ENCODE results near the gene RNF207. TPM values are rescaled to one million over a fixed set of nuclear protein-coding genes. Genes with fewer than 3 reads are reported as not detected.

Gene RNF207
- total and polyA plus RNA-seq, 5 donors, result 33.7 to 97.4 (median 55.2) TPM

DNA sequence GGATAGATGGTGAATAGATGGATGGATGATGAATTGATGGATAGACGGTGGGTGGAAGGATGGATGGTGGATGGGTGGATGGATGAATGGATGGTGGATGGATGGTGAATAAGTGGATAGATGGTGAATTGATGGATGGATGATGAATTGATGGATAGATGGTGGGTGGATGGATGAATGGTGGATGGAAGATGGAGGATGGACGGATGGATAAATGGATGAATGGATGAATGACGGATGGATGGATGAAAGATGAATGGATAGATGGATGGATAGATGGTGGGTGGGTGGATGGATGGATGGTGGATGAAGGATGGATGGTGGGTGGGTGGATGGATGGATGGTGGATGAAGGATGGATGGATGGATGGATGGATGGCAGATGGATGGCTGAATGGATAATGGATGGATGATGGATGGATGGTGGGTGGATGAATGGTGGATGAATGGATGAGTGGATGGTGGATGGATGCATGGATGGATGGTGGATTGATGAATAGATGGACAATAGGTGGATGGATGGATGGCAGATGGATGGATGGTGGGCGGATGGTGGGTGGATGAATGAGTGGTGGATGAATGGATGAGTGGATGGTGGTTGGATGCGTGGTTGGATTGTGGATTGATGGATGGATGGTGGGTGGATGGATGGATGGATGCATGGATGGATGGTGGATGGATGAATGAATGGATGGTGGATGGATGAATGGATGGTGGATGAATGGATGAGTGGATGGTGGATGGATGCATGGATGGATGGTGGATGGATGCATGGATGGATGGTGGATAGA is 31.1 kb upstream of the RNF207 start:
- intact Hi-C loops (cut with DNase I), result loop anchor here in 2 of 4 donors (10.0 kb wide), 1 partner anchor 120 kb away; no protein-coding TSS in a partner anchor
- Histone ChIP-seq H3K9me3 (ENCODE audit: control insufficient read depth, low read length) (no peaks in the 10 kb centered on the region), H3K4me3 (ENCODE audit: low read length) (no peak overlapping the region), H3K4me1 (ENCODE audit: control insufficient read depth, insufficient read depth, low read length) (no peaks in the 10 kb centered on the region), H3K27ac (ENCODE audit: low read length) (no peak overlapping the region), H3K27me3 (ENCODE audit: control insufficient read depth, insufficient read depth) (no peaks in the 10 kb centered on the region)
- DNase-seq, result no peak
- 92% methylated on average over 5 of the region's 5 CpGs for WGBS
- ATAC-seq, result no peak

DNA sequence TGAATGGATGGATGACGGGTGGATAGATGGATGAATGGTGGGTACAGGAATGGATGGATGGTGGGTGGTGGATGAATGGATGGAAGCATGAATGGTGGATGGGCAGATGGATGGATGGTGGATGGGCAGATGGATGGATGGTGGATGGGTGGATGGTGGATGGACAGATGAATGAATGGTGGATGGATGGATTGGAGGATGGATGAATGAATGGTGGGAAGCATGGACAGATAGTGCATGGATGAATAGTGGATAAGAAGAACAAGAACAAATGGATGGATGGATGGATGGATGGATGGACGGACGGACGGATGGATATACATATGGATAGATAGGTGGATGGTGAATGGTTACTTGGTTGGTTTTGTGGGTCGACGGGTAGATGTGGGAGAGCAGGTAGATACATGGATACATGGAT is 30.5 kb upstream of the RNF207 start:
- intact Hi-C loops (cut with DNase I), result loop anchor here in 2 of 4 donors (10.0 kb wide), 1 partner anchor 121 kb away; no protein-coding TSS in a partner anchor
- no peak overlapping the region for H3K4me3 ChIP-seq (ENCODE audit: low read length)
- ATAC-seq, result no peak
- no peaks in the 10 kb centered on the region for H3K9me3 ChIP-seq (ENCODE audit: control insufficient read depth, low read length)
- H3K27ac ChIP-seq (ENCODE audit: low read length), result no peak overlapping the region
- H3K4me1 ChIP-seq (ENCODE audit: control insufficient read depth, insufficient read depth, low read length), result no peaks in the 10 kb centered on the region
- H3K27me3 ChIP-seq (ENCODE audit: control insufficient read depth, insufficient read depth), result no peaks in the 10 kb centered on the region
- DNase-seq, result no peak
- 94% methylated on average over 6 of the region's 6 CpGs for WGBS

DNA sequence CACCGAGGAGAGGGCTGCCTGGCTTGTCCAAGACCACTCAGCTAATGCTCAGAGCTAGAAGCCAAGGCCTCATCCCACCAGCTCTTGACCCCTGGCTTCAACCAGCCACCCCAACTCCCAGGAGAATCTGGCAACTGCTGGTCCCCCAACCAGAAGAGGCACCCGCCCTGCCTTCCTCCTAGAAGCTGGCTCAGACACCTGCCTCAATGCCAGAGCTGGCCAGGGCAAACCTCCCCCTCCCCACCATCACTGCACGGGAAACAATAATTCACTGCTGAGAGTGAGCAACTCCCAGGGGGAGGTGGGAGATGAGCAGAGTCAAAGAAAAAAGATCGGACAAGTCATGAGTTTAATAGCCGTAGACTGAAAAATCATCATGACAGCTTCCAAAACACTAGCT is 29.1 kb upstream of the RNF207 start:
- no peaks in the 10 kb centered on the region for H3K4me1 ChIP-seq (ENCODE audit: control insufficient read depth, insufficient read depth, low read length)
- no peak overlapping the region for H3K27ac ChIP-seq (ENCODE audit: low read length)
- intact Hi-C loops (cut with DNase I), result loop anchor here in 2 of 4 donors (10.0 kb wide), 1 partner anchor 122 kb away; no protein-coding TSS in a partner anchor
- H3K4me3 ChIP-seq (ENCODE audit: low read length), result no peak overlapping the region
- no peaks in the 10 kb centered on the region for H3K9me3 ChIP-seq (ENCODE audit: control insufficient read depth, low read length)
- no peak for DNase-seq
- WGBS, result 70% methylated on average over 5 of the region's 5 CpGs
- no peak for ATAC-seq
- no peaks in the 10 kb centered on the region for H3K27me3 ChIP-seq (ENCODE audit: control insufficient read depth, insufficient read depth)

DNA sequence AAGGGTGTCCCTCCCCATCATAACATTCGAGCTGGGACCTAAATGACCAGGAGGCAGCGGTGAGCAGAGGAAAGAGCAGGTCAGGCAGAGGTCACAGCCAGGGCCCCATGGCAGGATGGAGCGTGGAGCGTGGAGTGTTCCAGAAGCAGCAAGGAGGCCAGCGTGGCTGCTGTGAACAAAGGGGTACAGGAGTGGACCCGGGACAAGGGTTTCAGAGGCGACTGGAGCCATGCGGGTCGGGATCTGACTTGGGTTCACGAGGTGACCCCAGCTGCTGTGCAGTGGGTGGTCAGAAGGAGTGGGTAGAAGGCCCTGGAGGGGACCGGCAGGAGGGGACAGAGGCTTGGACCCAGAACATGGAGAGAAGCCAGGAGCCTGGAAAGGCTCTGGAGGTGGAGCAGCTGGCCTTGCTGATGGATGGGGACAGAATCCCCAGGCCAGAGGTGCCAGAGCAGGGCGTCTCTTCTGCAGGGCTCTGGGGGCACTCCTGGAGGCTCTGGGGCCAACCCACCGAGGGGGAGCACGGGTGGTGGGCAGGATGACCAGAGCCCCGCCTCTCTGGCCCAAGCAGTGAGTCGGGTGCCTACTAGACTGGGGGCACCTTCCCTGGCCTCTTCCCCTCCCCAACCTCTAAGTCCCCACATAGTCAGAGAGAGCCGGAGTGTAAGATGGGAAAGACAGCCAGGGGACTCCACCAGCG is 28.1 kb upstream of the RNF207 start:
- 73% methylated on average over 18 of the region's 18 CpGs for WGBS
- no peak for DNase-seq

DNA sequence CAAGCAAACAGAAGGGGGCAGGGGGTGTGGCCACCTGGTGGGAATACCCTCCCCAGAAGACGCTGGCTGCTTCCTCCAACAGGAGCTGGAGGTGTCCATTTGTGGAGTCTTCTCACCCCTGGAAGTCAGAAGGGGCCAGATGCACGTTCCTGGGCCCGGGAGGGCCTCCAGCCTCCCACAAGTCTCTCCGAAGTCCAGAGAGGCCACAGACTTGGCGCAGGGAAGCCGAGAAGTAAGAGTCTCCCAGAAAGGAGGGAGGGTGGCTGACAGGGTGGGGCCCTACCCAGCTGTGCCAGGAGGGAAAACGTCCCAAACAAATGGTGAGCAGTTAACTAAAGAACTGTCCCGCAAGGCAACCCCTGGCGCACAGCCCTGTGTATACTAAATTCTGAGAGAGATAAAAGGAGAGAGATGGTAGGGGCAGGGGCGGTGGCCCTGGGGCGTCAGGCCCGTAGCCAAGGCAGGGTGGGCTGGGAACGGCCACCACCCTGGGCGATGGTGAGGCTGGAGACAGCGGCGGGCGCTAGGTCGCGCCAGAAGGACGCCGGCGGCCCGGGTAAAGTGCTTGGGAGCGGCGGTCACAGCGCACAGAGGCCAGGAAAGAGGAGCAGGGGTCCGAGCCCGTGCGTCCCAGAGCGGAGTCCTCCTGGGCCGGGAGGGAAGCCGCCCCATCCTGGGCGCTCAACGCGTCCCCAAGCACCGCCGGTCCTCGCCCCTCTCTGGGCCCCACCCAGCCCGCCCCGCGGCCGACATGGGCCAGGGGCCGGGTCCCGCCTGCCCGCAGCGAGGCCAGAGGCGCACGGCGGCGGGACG is 27.0 kb upstream of the RNF207 start:
- WGBS, result 3% methylated on average over 51 of the region's 51 CpGs
- intact Hi-C loops (cut with DNase I), result loop anchor here in 2 of 4 donors (10.0 kb wide), 1 partner anchor 124 kb away; no protein-coding TSS in a partner anchor
- no peaks in the 10 kb centered on the region for H3K27me3 ChIP-seq (ENCODE audit: control insufficient read depth, insufficient read depth)

More for the DNA sequence above, 28.1 kb upstream of the RNF207 start:
- Histone ChIP-seq H3K27me3 (ENCODE audit: control insufficient read depth, insufficient read depth) (no peaks in the 10 kb centered on the region), H3K4me1 (ENCODE audit: control insufficient read depth, insufficient read depth, low read length) (no peaks in the 10 kb centered on the region), H3K27ac (ENCODE audit: low read length) (no peak overlapping the region), H3K9me3 (ENCODE audit: control insufficient read depth, low read length) (no peaks in the 10 kb centered on the region), H3K4me3 (ENCODE audit: low read length) (no peak overlapping the region)
- no peak for ATAC-seq
- intact Hi-C loops (cut with DNase I), result loop anchor here in 2 of 4 donors (10.0 kb wide), 1 partner anchor 123 kb away; no protein-coding TSS in a partner anchor

DNA sequence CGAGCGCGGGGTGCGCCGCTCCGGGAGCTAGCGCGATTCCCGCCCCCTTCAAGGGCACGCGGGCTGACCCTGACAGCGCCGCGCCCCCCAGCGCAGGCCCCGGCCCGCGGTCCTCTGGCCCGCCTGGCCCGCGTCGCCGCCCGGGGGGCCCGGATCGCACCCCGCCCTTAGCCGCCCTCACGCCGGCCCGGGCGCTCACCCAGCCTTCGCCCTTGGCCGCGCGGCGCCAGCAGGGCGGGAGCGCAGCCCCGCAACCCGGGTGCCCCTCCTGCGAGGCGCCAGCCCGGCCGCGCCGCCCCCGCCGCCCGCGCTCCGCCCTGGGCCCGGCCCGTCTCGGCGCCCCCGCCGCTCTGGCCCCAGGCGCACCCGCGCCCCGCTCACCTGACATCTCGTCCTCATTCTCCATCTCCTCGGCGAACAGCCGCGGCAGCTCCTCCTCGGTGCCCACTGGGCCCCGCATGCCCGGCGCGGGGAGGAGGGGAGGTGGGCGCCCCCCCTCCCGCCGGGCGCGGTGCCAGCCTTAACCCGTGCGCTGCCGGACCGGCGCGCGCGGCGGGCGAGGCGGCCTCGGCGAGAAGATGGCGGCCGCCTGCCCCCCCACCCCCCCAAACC is 26.2 kb upstream of the RNF207 start:
- intact Hi-C loops (cut with DNase I), result loop anchor here in 2 of 4 donors (10.0 kb wide), 1 partner anchor 125 kb away; no protein-coding TSS in a partner anchor
- peak overlapping the region; percentile 37 for H3K4me3 ChIP-seq (ENCODE audit: low read length)
- ATAC-seq, result no peak

More for the DNA sequence above, 27.0 kb upstream of the RNF207 start:
- ATAC-seq (peak in 1 of 2 donors; percentile 7), DNase-seq (no peak)
- Histone ChIP-seq H3K9me3 (ENCODE audit: control insufficient read depth, low read length) (no peaks in the 10 kb centered on the region), H3K4me1 (ENCODE audit: control insufficient read depth, insufficient read depth, low read length) (no peaks in the 10 kb centered on the region), H3K4me3 (ENCODE audit: low read length) (peak overlapping the region; percentile 37), H3K27ac (ENCODE audit: low read length) (no peak overlapping the region)

DNA sequence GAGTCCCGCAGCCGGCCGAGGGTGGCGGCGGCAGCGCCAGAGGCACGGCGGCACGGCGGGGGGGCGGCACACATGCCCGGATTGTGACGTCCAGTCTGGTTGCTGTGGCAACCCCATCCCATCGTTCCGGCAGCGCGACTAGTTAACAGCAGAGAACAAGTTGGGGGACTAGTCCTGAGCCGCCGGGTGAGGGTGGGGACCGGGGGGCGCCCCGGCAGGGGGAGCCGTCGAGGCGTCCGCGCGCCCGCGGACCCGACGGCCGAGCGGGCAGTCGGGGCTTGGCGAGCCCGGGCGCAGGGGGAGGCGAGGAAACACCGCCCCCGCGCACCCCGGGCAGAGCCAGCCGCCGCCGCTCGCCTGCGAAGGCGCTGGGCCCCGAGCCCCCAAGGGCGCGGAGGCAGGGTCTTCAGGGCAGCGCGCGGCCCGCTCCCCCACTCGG is 25.6 kb upstream of the RNF207 start, which contains the start of gene CHD5:
Gene CHD5, minus strand, starts transcription at position 54 of the 439 bp plus-strand sequence. CDS start 298 bp downstream, outside the sequence.
- peak within 1 kb of the TSS; percentile 37 for H3K4me3 ChIP-seq (ENCODE audit: low read length)
- H3K27me3 ChIP-seq (ENCODE audit: control insufficient read depth, insufficient read depth), result no peaks in the 10 kb centered on the region
- ATAC-seq, result no peak
- no peak within 1 kb of the TSS for H3K27ac ChIP-seq (ENCODE audit: low read length)
- H3K4me1 ChIP-seq (ENCODE audit: control insufficient read depth, insufficient read depth, low read length), result no peaks in the 10 kb centered on the region
- intact Hi-C loops (cut with DNase I), result no loop called here
- WGBS, result 2% methylated on average over 57 of the region's 57 CpGs
- DNase-seq, result peak in 1 of 3 donors; percentile 62
- no peaks in the 10 kb centered on the region for H3K9me3 ChIP-seq (ENCODE audit: control insufficient read depth, low read length)

More for the DNA sequence above, 26.2 kb upstream of the RNF207 start:
- WGBS, result under 1% methylated on average over 90 of the region's 92 CpGs
- no peaks in the 10 kb centered on the region for H3K27me3 ChIP-seq (ENCODE audit: control insufficient read depth, insufficient read depth)
- no peak overlapping the region for H3K27ac ChIP-seq (ENCODE audit: low read length)
- no peaks in the 10 kb centered on the region for H3K4me1 ChIP-seq (ENCODE audit: control insufficient read depth, insufficient read depth, low read length)
- H3K9me3 ChIP-seq (ENCODE audit: control insufficient read depth, low read length), result no peaks in the 10 kb centered on the region
- DNase-seq, result no peak

DNA sequence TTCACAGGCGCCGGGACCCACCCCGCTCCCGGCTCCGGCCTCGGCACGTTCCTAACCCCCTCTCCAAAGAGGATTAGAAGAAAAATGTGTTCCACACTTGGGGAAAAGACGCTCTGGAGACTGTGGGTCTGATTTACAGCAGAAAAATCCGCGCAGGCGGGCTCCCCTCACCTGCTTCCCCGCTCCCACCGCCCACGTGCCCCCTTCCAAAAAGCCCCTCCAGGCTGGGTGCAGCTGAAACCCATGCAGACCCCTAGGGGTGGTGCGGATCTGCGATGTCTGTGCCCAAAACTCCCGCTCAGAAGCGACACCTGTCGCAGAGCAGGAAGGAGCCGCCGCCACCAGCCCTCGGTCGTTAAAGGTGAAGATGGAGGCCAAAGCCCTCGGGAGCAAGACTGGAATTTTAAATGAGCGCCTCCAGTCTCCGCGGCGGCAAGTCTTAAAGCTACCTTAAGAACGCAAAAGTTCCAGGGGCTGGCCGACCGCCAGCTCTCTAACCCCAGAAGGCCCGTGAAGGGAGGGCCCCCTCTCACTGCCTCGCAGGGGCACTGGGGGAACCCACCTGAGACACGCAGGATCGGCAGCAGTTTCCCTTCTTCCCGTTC is 25.1 kb upstream of the RNF207 start:
- H3K27me3 ChIP-seq (ENCODE audit: control insufficient read depth, insufficient read depth), result no peaks in the 10 kb centered on the region
- ATAC-seq (no peak), DNase-seq (no peak)
- no peaks in the 10 kb centered on the region for H3K9me3 ChIP-seq (ENCODE audit: control insufficient read depth, low read length)
- 6% methylated on average over 36 of the region's 36 CpGs for WGBS
- intact Hi-C loops (cut with DNase I), result no loop called here
- no peaks in the 10 kb centered on the region for H3K4me1 ChIP-seq (ENCODE audit: control insufficient read depth, insufficient read depth, low read length)
- no peak overlapping the region for H3K27ac ChIP-seq (ENCODE audit: low read length)
- no peak overlapping the region for H3K4me3 ChIP-seq (ENCODE audit: low read length)

DNA sequence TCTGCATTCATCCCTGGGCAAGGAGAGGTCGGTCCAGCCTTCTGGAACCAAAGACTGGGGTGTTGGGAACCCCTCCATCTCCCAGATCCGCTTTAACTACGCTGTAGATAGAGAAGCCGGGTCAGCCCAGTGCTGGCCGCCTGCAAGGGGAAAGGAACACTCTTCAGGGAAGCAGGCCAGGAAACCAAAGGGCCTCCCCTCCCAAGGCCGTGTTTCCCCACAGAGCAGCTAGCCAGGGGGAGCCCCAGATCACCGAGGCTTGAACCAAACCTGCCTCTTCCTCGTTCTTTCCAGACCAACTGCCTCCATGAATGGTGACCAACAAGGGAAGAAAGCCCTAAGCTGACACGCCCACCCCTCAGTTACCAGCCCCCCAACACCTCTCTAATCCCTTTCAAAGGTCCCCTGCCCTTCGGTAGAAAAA is 24.6 kb upstream of the RNF207 start:
- intact Hi-C loops (cut with DNase I), result no loop called here
- 14% methylated on average over 10 of the region's 10 CpGs for WGBS
- no peak overlapping the region for H3K4me3 ChIP-seq (ENCODE audit: low read length)
- no peak overlapping the region for H3K27ac ChIP-seq (ENCODE audit: low read length)
- DNase-seq (no peak), ATAC-seq (peak in 1 of 2 donors; percentile 40)
- no peaks in the 10 kb centered on the region for H3K9me3 ChIP-seq (ENCODE audit: control insufficient read depth, low read length)
- no peaks in the 10 kb centered on the region for H3K4me1 ChIP-seq (ENCODE audit: control insufficient read depth, insufficient read depth, low read length)
- H3K27me3 ChIP-seq (ENCODE audit: control insufficient read depth, insufficient read depth), result no peaks in the 10 kb centered on the region

All from right cardiac atrium (tissue), 5 donors.